HG02943 (cell line): ENCODE measurements around the gene PCBP3.
"Not testable (repeated sequence)": the region's sequence is repeated elsewhere in the genome, so short reads cannot be mapped to it uniquely, and the experiment has no call there.

Experiments used
- ATAC-seq: cut with Tn5 transposase; IDR thresholded peaks from one replicate; pipeline ENCODE4 v1.9.1; 2021; ENCODE audit warnings: mild to moderate bottlenecking, low read depth, moderate library complexity; ENCODE audit not compliant: unreplicated experiment

PCBP3 gene

DNA sequence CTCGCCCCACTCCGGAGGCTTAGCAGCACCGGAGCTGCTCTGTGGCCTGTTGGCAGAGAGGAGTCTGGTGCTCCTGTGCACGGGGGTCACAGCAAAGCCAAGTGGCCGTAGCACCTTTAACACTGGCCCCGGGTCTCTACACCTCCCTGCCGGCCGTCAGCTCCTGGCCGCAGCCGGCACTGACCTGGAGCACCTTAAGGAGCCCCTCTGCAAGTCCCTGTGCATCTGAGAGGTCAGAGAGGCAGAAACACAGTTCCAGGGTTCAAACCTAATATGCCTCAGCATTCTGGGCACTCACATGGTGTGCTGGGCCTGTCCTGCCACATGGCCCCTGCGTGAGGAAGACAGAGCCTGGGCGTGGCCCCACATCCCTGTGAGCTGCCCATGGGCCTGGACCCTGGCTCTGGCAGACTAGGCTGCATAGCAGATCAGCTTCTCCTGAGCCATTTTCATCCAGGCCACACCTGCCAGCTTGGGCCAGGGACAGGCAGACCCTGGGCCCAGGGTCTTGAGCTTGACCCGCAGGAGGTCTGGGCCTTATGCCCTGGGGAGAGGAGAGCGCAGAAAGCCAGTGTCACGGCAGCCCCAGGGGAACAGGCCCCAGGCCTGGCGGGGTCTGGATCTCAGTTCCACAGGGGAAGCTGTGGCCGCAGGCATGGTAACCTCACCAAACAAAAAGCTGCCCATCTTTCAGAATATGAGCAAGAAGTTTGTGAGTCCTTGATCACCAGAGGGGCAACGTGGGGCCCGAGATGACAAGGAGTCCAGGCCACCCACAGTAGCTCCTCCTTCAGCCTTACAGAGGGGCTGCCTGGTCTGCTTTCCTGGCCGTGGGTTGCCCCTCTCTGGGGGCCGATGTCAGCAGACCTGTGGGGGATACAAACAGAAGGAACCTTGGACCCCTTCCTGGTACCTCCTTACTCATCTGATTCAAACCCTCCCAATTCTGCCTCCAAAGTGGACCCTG, 192.1 kb downstream of the PCBP3 start:
- no peak for ATAC-seq

GRCh38 chr21:45836268-45836655, 192.7 kb downstream of the PCBP3 start:
- ATAC-seq, result no peak

DNA sequence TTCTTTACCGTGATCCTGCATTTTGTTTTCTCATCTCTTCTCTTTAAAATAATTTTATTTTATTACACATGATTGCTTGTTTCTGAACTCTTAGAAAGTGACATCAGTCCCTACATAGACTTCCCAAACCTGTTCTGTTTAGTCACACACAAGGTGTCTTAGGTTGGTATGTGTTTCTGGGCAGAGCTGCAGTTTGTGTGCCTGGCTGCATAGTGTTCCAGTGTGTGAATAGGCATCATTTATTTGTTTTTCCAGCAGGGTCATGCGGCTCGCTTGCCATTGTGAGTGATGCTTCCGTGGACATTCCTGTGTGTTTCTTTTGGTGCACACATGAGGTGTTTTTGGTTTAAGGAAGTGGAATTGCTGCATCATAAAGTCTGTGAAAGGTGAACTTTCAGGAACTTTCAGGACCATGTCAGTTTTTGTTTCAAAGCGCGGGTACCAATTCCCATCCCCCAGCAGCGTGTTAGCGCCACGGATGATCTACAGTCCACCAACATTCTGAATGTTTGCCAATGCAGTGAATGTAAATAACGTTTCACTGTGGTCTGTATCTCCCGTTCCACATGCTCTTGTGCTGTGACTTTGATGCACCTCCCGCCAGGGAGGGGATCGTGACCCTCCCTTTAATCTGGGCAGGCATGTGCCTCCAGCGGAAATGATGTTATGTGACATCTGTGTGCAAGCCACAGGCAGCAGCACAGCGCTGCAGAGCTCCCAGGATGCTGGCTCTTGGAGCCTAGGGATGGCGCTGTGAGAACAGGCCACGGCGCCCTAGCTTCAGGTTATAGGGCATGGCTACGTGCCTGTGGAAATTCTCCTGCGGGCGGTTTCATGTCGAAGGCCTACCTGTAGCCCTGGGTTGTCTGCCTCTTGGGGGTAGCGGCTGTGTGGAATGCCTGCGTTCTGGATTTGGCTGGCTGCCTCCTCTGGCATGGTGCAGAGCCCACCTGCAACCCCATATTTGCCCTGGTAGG, 193.5 kb downstream of the PCBP3 start:
- no peak for ATAC-seq

- ATAC-seq, result no peak
Observed at GRCh38 chr21:45837936-45838335, 194.4 kb downstream of the PCBP3 start.

- no peak for ATAC-seq
Observed at GRCh38 chr21:45838634-45839033, 195.1 kb downstream of the PCBP3 start.

DNA sequence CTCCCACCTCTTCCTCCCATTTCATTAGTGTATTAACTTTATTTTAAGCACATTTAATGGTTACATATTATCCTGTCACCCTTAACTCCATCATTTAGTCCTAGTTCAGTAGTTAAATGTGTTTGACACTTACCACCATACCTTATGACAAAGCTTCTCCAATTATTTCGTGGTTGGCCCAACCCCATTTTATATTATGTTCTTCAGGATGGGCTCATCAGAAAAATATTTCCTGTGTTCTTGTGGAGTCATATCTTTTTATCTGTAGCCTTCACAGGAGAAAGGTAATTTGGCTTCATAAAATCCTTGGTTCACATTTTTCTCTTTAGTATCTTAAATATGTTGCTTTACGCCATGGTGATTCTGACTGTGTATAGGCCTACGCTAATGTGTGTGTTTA, 195.7 kb downstream of the PCBP3 start:
- ATAC-seq, result no peak

DNA sequence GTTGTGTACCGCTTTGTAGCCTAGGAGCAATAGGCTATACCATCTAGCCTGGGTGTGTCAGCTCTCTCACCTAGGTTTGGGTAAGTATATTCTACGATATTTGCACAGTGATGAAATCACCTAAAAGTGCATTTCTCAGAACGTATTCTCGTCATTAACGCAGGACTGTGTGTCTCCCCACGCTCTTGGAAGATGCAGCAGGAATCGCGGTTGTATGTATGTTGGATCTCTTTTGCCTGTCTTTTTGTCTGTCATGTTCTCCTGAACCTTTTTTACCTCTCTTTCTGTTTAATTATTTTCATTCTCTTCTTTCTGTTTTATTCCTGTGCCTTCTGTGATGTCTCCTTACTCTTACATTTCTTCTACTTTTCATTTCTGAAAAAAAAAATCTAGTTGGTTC, 197.5 kb downstream of the PCBP3 start:
- no peak for ATAC-seq

DNA sequence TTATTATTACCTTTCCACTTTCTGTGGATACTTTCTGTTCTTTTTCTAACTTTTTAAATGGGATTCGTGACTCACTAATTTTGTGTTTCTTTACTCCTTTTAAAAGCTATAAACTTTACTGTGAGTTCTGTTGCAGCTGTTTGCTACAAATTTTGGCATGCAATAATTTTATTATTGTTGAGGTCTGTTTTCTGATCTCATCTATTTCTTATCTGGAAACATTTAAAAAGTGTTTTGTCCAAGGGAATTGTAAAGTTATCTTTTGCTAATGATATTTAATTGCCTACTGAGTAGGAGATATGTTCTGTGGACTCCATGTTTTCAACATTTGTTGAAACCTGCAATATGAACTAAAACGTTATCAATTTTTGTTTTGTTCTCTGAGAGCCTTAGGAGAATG, 199.9 kb downstream of the PCBP3 start:
- no peak for ATAC-seq

GRCh38 chr21:45844181-45844580, 200.7 kb downstream of the PCBP3 start:
- ATAC-seq, result no peak

GRCh38 chr21:45845063-45845769, 201.7 kb downstream of the PCBP3 start:
- ATAC-seq, result no peak

DNA sequence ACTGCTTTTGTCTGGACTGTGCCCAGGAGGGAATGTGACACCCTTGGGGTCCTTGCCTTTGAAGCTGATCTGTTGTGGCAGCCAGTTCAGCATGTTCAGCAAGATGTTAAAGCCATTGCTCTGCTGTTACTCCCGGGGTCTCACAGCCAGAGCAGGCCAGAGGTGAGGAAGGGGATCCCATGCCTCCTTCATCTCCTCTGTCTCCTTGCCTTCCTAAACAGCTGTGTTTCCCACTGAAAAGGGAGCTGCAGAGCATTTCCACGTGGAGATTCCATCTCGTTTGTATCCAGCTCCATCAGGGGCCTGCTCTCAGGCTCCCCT, 202.2 kb downstream of the PCBP3 start:
- no peak for ATAC-seq

DNA sequence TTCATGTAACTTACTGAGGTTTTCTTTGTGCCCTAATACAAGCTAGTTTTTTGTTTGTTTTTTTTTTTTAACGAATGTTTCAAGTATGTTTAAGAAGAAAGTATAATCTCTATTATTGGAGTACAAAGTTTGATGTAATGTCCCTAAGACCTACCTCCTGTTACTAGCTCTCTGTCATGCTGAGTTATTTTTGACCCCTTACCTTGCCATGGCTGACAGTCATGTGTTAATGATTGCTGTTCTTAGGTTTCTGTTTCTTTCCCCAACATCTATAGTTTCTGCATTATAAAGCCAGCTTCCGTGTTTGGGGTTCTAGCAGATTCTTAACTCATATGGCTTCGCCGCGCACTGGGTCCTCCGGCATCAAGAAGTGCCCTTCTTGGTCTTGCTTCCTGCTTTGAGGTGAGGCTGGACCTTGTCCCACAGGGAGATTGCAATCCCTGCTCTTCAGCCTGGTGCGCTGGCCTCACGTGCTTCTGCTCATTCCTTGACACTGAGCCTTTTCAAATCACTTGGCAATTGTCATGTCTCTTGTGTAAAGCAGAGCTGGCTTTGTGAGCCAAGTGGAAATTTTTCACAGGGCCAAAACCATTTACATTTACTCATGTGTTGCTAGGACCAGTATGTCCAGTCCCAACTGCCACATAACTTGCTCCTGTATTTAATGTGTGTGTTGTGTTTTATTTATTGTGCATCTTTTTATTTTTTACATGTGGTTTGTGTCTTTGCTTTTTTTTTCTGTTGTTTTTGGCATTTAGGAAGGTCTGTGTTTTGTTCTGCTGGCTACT, 203.0 kb downstream of the PCBP3 start:
- ATAC-seq, result no peak

DNA sequence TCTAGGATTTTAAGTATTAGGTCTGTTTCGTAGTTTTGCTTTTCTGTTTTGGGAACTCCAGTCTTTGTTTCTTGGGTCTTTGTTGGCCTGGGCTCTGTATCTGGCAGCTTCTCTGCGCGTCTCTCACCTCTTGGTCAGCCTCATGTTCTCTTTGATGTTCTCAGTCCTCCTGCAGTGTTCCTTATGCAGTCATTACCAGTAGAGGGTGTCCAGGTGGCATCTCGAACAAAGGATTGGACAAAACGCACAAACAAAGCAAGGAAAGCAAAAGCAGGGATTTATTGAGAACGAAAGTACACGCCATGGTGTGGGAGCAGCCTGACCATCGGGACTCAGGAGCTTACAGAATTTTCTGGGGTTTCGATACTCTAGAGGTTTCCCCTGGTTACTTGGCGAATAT, 204.3 kb downstream of the PCBP3 start:
- no peak for ATAC-seq

- no peak for ATAC-seq
Observed at GRCh38 chr21:45848331-45848730, 204.8 kb downstream of the PCBP3 start.

- ATAC-seq, result no peak
Observed at GRCh38 chr21:45848805-45849204, 205.3 kb downstream of the PCBP3 start.

DNA sequence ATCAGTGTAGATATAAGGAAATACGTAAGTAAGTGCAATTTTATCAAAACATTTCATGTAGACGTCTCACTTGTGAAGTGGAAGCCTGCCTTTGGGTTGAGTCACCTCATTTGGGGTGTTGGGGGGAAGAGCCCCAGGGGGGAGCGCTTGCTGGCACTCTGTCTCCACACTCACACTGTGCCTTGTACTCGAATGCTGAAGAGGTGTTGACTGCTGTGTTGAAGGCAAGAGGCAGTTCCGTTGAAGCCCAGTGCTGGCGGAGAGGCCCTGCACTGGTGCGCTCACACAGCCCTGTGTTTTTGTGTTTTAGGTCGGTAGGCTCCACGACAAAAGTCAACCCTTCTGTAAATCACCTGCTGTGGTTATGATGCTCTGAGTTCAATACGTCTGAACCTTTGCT, 206.1 kb downstream of the PCBP3 start:
- ATAC-seq, result no peak

DNA sequence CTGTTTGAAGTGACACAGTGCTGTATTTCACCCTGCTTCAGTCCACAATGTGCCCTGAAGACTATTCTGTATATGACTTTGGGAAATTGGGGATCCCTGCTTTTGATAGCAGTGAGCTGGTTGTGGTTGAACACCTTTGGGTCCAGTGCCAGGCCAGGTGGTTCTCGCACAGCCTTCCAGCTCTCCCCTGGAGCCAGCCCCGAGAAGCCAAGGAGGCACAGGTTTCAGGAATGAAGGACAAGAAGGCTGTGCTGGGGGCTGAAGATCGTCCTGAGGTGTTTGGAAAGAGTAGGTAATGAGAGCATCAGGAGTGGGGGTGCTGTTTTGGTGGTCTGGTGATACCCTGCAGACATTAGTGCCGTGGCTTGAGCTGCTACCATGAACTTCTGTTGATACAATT, 206.7 kb downstream of the PCBP3 start:
- ATAC-seq, result no peak

DNA sequence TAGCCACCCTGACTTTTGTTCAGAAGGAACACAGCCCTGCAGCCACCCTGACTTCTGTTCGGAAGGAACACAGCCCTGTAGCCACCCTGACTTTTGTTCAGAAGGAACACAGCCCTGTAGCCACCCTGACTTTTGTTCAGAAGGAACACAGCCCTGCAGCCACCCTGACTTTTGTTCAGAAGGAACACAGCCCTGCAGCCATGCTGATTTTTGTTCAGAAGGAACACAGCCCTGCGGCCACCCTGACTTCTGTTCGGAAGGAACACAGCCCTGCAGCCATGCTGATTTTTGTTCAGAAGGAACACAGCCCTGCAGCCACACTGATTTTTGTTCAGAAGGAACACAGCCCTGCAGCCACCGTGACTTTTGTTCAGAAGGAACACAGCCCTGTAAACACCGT, 208.9 kb downstream of the PCBP3 start:
- ATAC-seq, result not testable (repeated sequence)

DNA sequence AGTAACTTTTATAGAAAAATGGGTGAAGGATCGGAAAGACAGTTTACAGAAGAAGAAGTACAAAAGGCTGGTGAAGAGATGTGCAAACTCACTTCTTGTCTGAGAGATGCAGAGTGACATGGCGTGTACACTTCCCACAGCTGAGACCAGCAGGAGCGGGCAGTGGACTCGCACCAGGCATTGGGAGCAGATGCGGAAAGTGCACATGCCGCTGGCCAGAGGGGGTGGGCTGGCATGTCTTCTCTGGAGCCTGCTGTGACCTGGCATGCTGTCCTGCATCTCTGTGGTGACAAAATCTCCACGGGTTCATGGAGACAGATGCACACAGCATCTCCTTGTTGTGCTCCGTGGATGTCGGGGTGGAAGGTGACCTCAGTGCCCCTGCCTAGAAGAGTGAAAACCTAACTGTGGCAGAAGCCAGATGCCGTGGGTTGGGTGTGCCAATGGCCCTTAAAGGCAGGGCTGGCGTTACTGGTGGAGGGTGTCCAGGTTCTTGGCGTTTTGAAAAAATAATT, 209.4 kb downstream of the PCBP3 start:
- ATAC-seq, result no peak
